Stimulated activated CD4-positive, alpha-beta T cell treated with anti-CD3 and anti-CD28 coated beads, Interleukin-15, amount 100 ng/mL, for 1 hour (primary cell): ENCODE data around the gene NIPSNAP3A.

Experiments used
- DNase-seq, 2 donors: peaks; one replicate each; pipeline ENCODE4 v3.0.0-alpha.2; 2020; ENCODE audit warnings: low read depth in 1 of 2, low spot score in 1 of 2

Gene NIPSNAP3A

GRCh38 chr9:104774132-104774531 is 26.6 kb downstream of the NIPSNAP3A start:
- DNase-seq: no peak

GRCh38 chr9:104774831-104775573 is 27.5 kb downstream of the NIPSNAP3A start:
- no peak for DNase-seq

- no peak for DNase-seq
Measured at GRCh38 chr9:104775574-104775936, 28.1 kb downstream of the NIPSNAP3A start.

GRCh38 chr9:104775976-104776375 is 28.5 kb downstream of the NIPSNAP3A start:
- no peak for DNase-seq

- no peak for DNase-seq
Measured at GRCh38 chr9:104776797-104777196, 29.3 kb downstream of the NIPSNAP3A start.

- DNase-seq: no peak
Measured at GRCh38 chr9:104778802-104779201, 31.3 kb downstream of the NIPSNAP3A start.

- DNase-seq: no peak
Measured at GRCh38 chr9:104779334-104779733, 31.9 kb downstream of the NIPSNAP3A start.

GRCh38 chr9:104779946-104780535 is 32.6 kb downstream of the NIPSNAP3A start:
- no peak for DNase-seq

- no peak for DNase-seq
Measured at GRCh38 chr9:104780796-104781395, 33.4 kb downstream of the NIPSNAP3A start.

- DNase-seq: no peak
Measured at GRCh38 chr9:104783588-104783987, 36.1 kb downstream of the NIPSNAP3A start.

- no peak for DNase-seq
Measured at GRCh38 chr9:104784098-104784497, 36.6 kb downstream of the NIPSNAP3A start.

GRCh38 chr9:104786293-104786692 is 38.8 kb downstream of the NIPSNAP3A start:
- no peak for DNase-seq

- DNase-seq: no peak
Measured at GRCh38 chr9:104787306-104788015, 40.0 kb downstream of the NIPSNAP3A start.

GRCh38 chr9:104788251-104788650 is 40.8 kb downstream of the NIPSNAP3A start:
- no peak for DNase-seq

- DNase-seq: no peak
Measured at GRCh38 chr9:104794070-104794469, 46.6 kb downstream of the NIPSNAP3A start.

GRCh38 chr9:104795082-104795481 is 47.6 kb downstream of the NIPSNAP3A start:
- DNase-seq: no peak

- DNase-seq: no peak
Measured at GRCh38 chr9:104795857-104796256, 48.4 kb downstream of the NIPSNAP3A start.

GRCh38 chr9:104798209-104798995 is 50.9 kb downstream of the NIPSNAP3A start:
- no peak for DNase-seq

- DNase-seq: no peak
Measured at GRCh38 chr9:104800068-104800785, 52.7 kb downstream of the NIPSNAP3A start.

GRCh38 chr9:104802110-104802509 is 54.6 kb downstream of the NIPSNAP3A start:
- DNase-seq: no peak
